RPMI8226 (cell line): ENCODE results near the gene FATE1.
"Not testable (repeated sequence)": the region's sequence is repeated elsewhere in the genome, so short reads cannot be mapped to it uniquely, and the experiment has no call there.

ENCODE experiments used
- DNase-seq: peaks from one replicate; pipeline ENCODE4 v3.0.0-alpha.2; 2015

Gene FATE1, protein sequence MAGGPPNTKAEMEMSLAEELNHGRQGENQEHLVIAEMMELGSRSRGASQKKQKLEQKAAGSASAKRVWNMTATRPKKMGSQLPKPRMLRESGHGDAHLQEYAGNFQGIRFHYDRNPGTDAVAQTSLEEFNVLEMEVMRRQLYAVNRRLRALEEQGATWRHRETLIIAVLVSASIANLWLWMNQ

GRCh38 chrX:151715752-151716151 is at the start of gene FATE1:
FATE1 (plus strand) TSS chrX:151716035; CDS start chrX:151716120, 85 bp downstream.
- DNase-seq: no peak

GRCh38 chrX:151675121-151675746 is 40.6 kb upstream of the FATE1 start:
- DNase-seq: no peak

GRCh38 chrX:151676196-151676595 is 39.6 kb upstream of the FATE1 start:
- DNase-seq: no peak

DNA sequence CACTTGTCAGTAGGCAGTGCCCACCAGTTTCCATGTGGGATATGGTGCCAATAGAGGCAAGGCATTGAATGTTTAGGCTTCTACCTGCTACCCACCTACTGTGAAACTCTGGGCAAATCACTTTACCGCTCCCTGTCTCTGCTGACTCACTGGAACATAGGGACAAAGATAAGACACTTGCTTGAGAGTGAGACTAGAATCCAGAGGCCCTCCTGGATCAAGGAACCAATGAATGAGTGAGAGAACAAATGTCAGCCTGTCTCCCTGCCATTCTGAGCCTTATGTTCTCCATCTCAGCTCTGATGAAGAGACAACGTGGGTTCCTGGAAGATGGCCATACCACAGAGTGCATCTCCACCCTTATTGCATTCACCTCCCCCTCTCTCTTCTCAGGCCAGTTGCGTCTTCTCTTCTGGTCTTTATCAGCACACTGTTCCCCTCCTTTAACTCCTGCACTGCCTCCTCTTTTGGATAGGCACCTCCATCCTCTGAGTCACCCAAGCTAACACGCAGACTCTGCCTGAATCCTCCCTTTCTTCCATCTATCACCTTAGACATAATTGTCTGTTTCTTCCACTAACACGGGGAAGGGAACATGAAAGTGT is 35.9 kb upstream of the FATE1 start:
- DNase-seq: no peak

GRCh38 chrX:151680805-151681204 is 35.0 kb upstream of the FATE1 start:
- DNase-seq: peak; percentile 61

- no peak for DNase-seq
Measured at GRCh38 chrX:151687635-151688034, 28.2 kb upstream of the FATE1 start.

GRCh38 chrX:151688695-151689094 is 27.1 kb upstream of the FATE1 start:
- DNase-seq: no peak

GRCh38 chrX:151692825-151693224 is 23.0 kb upstream of the FATE1 start:
- no peak for DNase-seq

GRCh38 chrX:151694121-151694520 is 21.7 kb upstream of the FATE1 start:
- DNase-seq: no peak

DNA sequence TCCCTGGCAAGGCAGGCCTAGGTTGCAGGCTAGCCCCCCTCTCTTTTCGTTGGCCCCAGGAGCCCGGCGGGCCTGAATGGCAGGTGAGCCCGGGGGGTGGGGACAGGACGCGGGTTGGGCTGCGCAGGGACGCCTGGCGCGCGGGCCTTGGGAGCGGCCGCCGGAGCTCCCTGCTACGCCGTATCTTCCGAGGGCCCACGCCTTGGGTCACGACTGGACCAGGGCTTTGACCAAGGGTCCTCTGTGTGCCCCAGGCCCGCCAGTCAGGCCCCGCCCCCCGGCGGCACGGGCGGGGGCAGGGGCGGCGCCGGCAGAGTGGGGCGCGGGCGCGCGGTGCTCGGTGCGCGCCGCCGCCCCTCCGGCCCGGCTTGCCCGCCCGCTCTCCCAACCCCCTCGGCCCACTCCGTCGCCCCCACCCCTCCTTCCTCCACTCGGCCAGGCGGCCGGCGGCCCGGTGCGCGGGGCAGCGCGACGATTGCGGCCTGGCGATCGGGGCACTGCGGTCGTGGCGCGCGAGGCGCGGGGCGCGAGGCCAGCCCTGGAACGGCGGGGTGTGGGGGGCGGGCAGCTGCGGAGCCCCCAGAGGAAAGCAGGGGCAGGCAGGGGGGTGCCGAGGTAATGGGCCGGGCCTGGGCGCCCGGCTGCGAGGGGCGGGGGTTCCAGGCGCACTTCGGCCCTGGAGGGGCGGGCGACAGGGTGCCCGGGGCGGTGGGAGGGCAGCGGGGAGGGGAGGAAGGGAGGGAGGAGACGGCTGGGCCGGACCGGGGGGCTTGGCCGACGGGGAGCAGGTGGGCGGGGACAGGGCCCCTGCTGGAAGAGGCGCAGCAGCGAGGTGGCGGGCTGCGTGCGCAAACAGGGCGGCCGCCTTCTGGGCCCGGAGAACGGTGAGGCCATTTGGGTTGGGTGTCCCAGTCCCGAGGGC is 20.9 kb upstream of the FATE1 start, which contains the start of gene PRRG3:
TSS of gene PRRG3 (plus strand) at position 798 of the 922 bp plus-strand sequence. CDS start 3,357 bp downstream, outside the sequence.
- DNase-seq: no peak

- no peak for DNase-seq
Measured at GRCh38 chrX:151695583-151696340, 20.1 kb upstream of the FATE1 start.

DNA sequence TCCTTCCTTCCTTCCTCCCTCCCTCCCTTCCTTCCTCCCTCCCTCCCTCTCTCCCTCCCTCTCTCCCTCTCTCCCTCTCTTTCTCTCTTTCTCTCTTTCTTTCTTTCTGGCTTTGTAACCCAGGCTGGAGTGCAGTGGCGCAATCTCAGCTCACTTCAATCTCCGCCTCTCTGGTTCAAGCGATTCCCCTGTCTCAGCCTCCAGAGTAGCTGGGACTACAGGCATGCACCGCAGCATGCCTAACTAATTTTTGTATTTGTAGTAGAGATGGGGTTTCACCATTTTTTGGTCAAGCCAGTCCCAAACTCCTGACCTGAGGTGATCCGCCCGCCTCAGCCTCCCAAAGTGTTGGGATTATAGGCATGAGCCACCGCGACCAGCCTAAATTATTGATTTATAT is 18.8 kb upstream of the FATE1 start:
- not testable (repeated sequence) for DNase-seq

DNA sequence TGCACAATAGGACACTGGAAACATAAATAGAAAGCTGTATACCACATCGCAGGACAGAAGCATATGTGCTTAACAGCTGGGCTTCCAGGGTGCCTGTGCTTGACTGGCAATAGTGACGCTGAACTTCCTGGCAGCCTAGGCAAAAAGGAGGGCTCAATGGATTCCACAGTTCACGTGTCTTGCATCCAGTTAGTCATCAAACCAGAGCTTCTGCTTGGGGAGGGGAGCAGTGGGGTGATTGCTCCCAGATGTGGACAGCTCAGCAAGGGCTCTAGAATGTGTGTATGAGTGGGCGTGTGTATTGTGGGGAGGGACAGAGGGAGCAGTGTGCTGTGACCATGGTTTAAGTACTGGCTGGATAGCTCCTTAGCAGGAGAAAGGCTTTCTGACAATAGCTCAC is 18.3 kb upstream of the FATE1 start:
- no peak for DNase-seq

DNA sequence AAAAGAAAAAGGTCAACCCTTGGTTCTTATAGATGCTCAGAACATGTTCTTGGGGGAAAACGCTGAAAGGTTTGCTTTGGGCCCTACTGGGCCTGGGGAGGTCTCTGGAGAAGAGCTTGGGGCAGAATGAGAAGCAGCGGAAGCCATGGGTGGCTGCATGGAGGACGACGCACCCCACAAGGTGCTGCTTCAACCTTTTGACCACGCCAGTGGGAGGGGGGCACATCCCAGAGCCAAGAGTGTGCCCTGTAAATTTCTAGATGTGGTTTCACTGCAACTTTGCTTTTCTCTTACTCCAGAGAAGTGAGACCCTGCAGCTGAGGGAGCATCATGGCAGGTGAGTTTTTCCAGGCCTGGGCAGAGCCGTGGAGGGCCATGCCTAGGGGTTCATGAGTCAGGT is 17.4 kb upstream of the FATE1 start:
- no peak for DNase-seq

DNA sequence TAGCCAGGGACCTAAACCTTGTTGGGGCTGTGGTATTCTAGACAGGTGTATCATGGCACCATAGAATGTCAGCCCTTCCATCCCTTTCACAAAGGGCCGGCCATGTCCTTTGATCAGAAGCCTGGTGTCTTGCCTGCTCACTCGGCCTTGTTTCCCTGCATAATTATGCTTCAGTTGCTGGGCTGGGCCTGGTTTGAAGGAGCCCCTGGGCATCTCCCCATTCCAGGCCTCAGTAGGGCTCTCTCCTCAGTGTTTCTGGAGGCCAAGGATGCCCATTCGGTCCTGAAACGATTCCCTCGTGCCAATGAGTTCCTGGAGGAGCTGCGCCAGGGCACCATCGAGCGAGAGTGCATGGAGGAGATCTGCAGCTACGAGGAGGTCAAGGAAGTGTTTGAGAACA is 16.1 kb upstream of the FATE1 start:
- no peak for DNase-seq

DNA sequence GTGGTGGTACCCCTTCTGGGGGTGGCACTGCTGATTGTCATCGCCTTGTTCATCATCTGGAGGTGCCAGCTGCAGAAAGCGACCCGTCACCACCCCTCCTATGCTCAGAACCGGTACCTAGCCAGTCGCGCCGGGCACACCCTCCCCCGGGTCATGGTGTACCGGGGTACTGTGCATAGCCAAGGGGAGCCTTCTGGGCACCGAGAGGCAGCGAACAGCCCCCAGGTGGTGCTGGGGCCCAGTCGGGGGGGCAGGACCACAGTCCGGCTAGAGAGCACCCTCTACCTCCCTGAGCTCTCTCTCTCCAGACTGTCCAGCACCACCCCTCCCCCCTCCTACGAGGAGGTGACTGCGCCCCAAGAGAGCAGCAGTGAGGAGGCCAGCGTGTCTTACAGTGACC is 15.3 kb upstream of the FATE1 start:
- no peak for DNase-seq

GRCh38 chrX:151701071-151701470 is 14.8 kb upstream of the FATE1 start:
- DNase-seq: no peak

GRCh38 chrX:151701531-151701930 is 14.3 kb upstream of the FATE1 start:
- DNase-seq: no peak

DNA sequence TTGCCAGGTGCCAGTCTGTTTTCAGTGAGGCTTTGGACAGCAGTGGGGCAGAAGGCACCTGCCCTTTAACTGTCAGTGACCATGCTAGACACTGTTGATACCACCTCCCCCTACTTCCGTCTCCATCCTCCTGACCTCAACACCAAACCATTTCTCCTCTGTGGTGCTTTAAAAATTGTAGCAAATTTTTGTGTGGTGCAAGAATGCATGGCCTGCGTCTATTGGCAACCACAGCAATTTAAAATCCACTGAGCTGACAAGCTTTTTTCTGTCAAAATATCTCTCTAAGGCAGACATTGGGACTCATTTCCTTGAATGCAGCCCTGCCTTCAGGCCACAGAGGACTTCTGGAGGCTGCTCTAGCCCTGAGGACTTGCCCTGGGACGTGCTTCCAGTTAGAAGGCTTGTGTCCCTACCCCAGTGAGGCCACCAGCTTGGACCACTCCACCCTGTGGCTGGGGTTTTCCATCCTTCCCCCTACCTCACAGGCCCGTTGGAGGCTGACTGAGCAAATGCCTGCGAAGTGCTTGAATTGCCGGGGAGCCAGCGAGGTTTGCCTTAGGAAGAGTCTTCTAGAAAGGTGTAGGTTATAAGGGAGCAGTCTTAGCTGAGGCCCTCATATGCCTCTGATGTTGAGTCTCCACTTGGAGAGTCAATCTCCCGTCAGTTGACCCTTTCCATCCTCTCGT is 13.7 kb upstream of the FATE1 start:
- no peak for DNase-seq

DNA sequence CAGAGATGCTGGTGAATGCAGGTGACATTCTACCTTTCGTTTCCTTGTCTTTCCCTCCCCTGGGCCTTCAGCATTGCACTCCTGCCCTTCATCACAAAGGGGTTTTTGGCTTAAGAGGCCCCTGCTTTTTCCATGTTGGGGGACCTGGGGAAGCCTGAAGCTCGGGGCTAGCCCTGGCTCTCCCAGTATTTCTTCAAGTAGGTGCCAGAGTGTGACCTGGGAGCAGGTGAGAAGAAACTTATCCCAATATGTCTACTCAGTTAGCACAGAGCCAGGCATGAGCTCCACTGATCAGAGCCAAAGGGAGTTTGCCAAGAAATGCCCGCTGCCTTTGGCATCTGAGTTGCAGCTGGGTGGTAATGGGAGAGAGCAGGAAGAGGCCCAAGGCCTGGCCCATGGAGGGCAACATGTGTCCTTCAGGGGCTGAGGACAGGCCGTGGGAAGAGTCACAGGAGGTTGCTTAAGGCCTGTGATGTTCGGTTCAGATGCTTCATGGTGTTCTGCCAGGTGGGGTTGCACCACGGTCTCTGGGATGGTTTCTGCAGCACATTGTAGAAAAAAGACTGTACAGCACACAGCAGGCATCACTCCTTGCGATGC is 13.0 kb upstream of the FATE1 start:
- DNase-seq: no peak

- DNase-seq: peak; percentile 7
Measured at GRCh38 chrX:151703487-151703886, 12.3 kb upstream of the FATE1 start.
